ENCODE measurements around the gene PRPSAP2.
A peak's percentile ranks its signal among the peaks of the same experiment; 100 is the strongest.

PRPSAP2 gene

DNA sequence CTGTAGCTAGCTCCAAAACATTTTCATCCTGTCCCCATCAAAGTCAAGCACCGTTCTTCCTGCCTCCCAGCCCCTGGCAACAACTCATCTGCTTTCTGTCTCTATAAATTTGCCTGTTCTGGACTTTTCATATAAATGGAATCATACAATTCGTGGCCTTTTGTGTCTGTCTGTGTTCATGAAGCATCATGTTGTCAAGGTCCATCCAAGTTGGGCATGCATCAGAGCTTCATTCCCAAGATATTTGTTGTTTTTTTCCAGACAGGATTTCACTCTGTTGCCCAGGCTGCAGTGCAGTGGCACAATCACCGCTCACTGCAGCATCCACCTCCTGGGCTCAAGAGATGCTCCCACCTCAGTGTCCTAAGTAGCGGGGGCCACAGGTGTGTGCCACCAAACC is 99.9 kb downstream of the PRPSAP2 start:
- H3K4me3 ChIP-seq (ENCODE audit: severe bottlenecking) = no peak overlapping the region
- TF ChIP-seq, protein P1, sequence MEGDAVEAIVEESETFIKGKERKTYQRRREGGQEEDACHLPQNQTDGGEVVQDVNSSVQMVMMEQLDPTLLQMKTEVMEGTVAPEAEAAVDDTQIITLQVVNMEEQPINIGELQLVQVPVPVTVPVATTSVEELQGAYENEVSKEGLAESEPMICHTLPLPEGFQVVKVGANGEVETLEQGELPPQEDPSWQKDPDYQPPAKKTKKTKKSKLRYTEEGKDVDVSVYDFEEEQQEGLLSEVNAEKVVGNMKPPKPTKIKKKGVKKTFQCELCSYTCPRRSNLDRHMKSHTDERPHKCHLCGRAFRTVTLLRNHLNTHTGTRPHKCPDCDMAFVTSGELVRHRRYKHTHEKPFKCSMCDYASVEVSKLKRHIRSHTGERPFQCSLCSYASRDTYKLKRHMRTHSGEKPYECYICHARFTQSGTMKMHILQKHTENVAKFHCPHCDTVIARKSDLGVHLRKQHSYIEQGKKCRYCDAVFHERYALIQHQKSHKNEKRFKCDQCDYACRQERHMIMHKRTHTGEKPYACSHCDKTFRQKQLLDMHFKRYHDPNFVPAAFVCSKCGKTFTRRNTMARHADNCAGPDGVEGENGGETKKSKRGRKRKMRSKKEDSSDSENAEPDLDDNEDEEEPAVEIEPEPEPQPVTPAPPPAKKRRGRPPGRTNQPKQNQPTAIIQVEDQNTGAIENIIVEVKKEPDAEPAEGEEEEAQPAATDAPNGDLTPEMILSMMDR (IDR thresholded peaks at IDR 0.05; ENCODE audit: poor library complexity, severe bottlenecking) = no peak
- no peaks in the 10 kb centered on the region for H3K27me3 ChIP-seq (ENCODE audit: insufficient read depth, poor library complexity, severe bottlenecking)
- H3K36me3 ChIP-seq (ENCODE audit: low read depth) = no peaks in the 10 kb centered on the region
- DNase-seq (ENCODE audit: low spot score) (no peak), ATAC-seq (ENCODE audit: low read depth) (no peak)
- no peaks in the 10 kb centered on the region for H3K9me3 ChIP-seq (ENCODE audit: severe bottlenecking)
- no peak overlapping the region for H3K27ac ChIP-seq (ENCODE audit: poor library complexity, severe bottlenecking)
- no peaks in the 10 kb centered on the region for H3K4me1 ChIP-seq (ENCODE audit: insufficient read depth, poor library complexity, severe bottlenecking)

DNA sequence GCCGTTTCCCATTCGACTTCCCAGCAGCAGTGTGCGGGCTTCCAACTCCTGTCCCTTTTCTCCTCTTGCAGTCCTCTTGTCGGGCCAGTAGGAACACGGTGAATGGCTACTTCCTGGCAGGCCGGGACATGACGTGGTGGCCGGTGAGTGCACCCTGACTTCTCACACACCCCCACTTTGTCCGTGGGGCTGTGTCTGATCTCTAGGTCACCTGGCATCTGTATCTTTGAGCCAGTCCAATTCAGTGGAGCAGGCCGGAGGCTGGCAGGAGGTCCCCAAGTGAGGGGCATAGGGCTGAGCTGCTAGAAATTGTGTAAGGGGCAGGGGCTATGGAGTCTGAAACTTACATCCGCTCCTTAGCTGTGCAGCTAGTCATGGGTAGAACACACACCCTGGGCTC is 100.7 kb downstream of the PRPSAP2 start:
- ATAC-seq (ENCODE audit: low read depth) (no peak), DNase-seq (ENCODE audit: low spot score) (no peak)
- Histone ChIP-seq H3K27me3 (ENCODE audit: insufficient read depth, poor library complexity, severe bottlenecking) (no peaks in the 10 kb centered on the region), H3K4me1 (ENCODE audit: insufficient read depth, poor library complexity, severe bottlenecking) (no peaks in the 10 kb centered on the region), H3K4me3 (ENCODE audit: severe bottlenecking) (no peak overlapping the region), H3K9me3 (ENCODE audit: severe bottlenecking) (no peaks in the 10 kb centered on the region), H3K36me3 (ENCODE audit: low read depth) (no peaks in the 10 kb centered on the region), H3K27ac (ENCODE audit: poor library complexity, severe bottlenecking) (no peak overlapping the region)
- TF ChIP-seq, protein P1 (IDR thresholded peaks at IDR 0.05; ENCODE audit: poor library complexity, severe bottlenecking) = no peak

DNA sequence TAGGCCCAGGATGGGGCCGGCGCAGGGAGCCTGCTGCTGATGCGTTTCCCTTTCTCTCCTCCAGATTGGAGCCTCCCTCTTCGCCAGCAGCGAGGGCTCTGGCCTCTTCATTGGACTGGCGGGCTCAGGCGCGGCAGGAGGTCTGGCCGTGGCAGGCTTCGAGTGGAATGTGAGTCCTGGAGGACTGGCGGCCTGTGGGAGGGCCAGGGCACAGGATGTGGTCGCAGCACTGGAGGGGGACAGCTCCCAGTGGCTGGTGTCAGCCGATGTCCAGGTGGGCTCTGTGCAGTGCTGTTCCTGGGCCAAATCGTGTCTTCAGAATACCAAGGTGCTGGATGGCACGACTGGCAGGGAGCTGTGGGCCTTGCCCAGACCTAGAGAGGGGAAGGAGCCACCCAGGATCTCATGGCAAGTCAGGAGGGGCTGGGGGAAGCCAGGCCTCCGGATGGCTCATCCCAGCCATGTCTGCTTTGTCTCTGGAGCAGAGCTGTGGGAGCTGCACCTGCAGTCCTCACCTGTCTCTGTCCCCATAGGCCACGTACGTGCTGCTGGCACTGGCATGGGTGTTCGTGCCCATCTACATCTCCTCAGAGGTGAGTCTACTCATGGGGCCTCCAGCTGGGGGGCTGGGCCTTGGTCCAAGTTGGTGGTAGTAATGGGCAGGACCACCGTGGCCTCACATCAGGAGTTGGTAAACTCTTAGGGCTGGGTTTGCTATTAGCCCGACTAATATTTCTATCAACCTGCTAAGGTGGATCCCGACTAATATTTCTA is 101.3 kb downstream of the PRPSAP2 start:
- DNase-seq (ENCODE audit: low spot score) (no peak), ATAC-seq (ENCODE audit: low read depth) (no peak)
- TF ChIP-seq, protein P1 (IDR thresholded peaks at IDR 0.05; ENCODE audit: poor library complexity, severe bottlenecking) = no peak
- Histone ChIP-seq H3K4me3 (ENCODE audit: severe bottlenecking) (no peak overlapping the region), H3K27ac (ENCODE audit: poor library complexity, severe bottlenecking) (no peak overlapping the region), H3K9me3 (ENCODE audit: severe bottlenecking) (no peaks in the 10 kb centered on the region), H3K36me3 (ENCODE audit: low read depth) (no peaks in the 10 kb centered on the region), H3K4me1 (ENCODE audit: insufficient read depth, poor library complexity, severe bottlenecking) (no peaks in the 10 kb centered on the region), H3K27me3 (ENCODE audit: insufficient read depth, poor library complexity, severe bottlenecking) (no peaks in the 10 kb centered on the region)

DNA sequence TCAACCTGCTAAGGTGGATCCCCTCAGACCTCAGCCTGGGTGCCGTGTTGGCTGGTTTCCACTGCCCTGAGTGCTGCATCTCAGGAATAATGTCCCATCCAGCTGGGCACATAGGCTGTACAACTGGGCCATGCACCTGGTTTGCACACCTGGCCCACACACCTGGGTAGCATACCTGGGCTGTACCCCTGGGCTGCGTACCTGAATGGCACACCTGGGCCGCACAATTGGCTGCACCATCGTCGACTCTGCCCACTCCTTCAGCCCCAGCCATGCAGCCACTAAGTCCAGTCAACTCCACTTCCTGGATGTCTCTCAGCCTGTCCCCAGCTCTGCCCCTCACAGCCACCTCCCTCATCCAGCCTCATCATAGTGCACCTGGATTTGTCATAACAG is 101.9 kb downstream of the PRPSAP2 start:
- Histone ChIP-seq H3K36me3 (ENCODE audit: low read depth) (no peaks in the 10 kb centered on the region), H3K27ac (ENCODE audit: poor library complexity, severe bottlenecking) (no peak overlapping the region), H3K27me3 (ENCODE audit: insufficient read depth, poor library complexity, severe bottlenecking) (no peaks in the 10 kb centered on the region), H3K4me1 (ENCODE audit: insufficient read depth, poor library complexity, severe bottlenecking) (no peaks in the 10 kb centered on the region), H3K9me3 (ENCODE audit: severe bottlenecking) (no peaks in the 10 kb centered on the region), H3K4me3 (ENCODE audit: severe bottlenecking) (no peak overlapping the region)
- no peak for ATAC-seq (ENCODE audit: low read depth)
- TF ChIP-seq, protein P1 (IDR thresholded peaks at IDR 0.05; ENCODE audit: poor library complexity, severe bottlenecking) = no peak
- peak; percentile 51 for DNase-seq (ENCODE audit: low spot score)

DNA sequence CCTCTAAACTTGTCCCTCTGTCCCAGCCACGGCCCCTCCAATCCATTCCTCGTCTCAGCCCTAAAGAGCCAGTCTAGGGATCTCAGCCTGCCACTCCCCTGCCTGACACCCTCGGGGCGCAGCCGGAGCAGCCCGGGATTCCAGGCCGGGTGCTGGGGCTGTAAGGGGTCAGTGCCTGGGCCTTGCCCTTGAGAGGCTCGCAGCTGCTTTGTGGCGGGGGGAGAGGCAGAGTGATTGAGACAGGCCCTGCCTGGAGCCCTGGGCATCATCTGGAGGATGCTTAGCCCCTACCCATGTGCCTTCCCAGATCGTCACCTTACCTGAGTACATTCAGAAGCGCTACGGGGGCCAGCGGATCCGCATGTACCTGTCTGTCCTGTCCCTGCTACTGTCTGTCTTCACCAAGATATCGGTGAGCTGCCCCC is 102.3 kb downstream of the PRPSAP2 start:
- no peaks in the 10 kb centered on the region for H3K36me3 ChIP-seq (ENCODE audit: low read depth)
- no peak overlapping the region for H3K4me3 ChIP-seq (ENCODE audit: severe bottlenecking)
- H3K27ac ChIP-seq (ENCODE audit: poor library complexity, severe bottlenecking) = no peak overlapping the region
- no peak for ATAC-seq (ENCODE audit: low read depth)
- TF ChIP-seq, protein P1 (IDR thresholded peaks at IDR 0.05; ENCODE audit: poor library complexity, severe bottlenecking) = no peak
- H3K27me3 ChIP-seq (ENCODE audit: insufficient read depth, poor library complexity, severe bottlenecking) = no peaks in the 10 kb centered on the region
- H3K4me1 ChIP-seq (ENCODE audit: insufficient read depth, poor library complexity, severe bottlenecking) = no peaks in the 10 kb centered on the region
- peak; percentile 49 for DNase-seq (ENCODE audit: low spot score)
- no peaks in the 10 kb centered on the region for H3K9me3 ChIP-seq (ENCODE audit: severe bottlenecking)
